Caco-2 (cell line): ENCODE results near the gene TNNI3K. TPM values are rescaled to one million over a fixed set of nuclear protein-coding genes. Genes with fewer than 3 reads are reported as not detected.

Source experiments
- BruUV-seq: library from RNA; stranded (reverse); fragments of 400-500 nt; replicated peaks from 2 replicates; lab custom pipeline; 2021; lab: Mats Ljungman, UMichigan
- CTCF ChIA-PET: fragments of 300-600 bp; sonication (Branson Sonifier 250); formaldehyde crosslinking; loops from one replicate; lab custom pipeline; 2022; ENCODE audit warnings: antibody characterized with exemption; lab: Charles Lee
- POLR2A ChIA-PET: fragments of 300-600 bp; sonication (Branson Sonifier 250); formaldehyde crosslinking; loops from one replicate; lab custom pipeline; 2022; ENCODE audit warnings: antibody characterized with exemption; lab: Charles Lee
- DNase-seq, 2 experiments: peaks; one replicate each; pipeline versions ENCODE4 v3.0.0 to v3.0.0-alpha.2; 2020 to 2022
- H3K27me3 ChIP-seq: replicated peaks from 2 replicates; pipeline ENCODE4 v1.6.0; 2011; ENCODE audit warnings: low read length; ENCODE audit not compliant: control insufficient read depth, insufficient read depth
- H3K36me3 ChIP-seq: 2 replicates; pipeline ENCODE4 v1.5.1; 2011; ENCODE audit warnings: low read length; ENCODE audit not compliant: control insufficient read depth, insufficient read depth
- H3K4me1 ChIP-seq: fragments of 250-450 bp; sonication (Bioruptor Pico); 2 replicates; pipeline ENCODE4 v1.5.1; 2020; ENCODE audit warnings: mild to moderate bottlenecking
- H3K4me3 ChIP-seq: 2 replicates; pipeline ENCODE4 v1.5.1; 2011; ENCODE audit warnings: low read depth, mild to moderate bottlenecking, control low read depth, low read length
- H3K9me3 ChIP-seq: fragments of 250-450 bp; sonication (Bioruptor Pico); 2 replicates; pipeline ENCODE4 v1.5.1; 2020; ENCODE audit warnings: mild to moderate bottlenecking, moderate library complexity
- H3K27ac Mint-ChIP-seq: one replicate; pipeline ENCODE4 v1.8.0; 2022; ENCODE audit warnings: mixed read lengths; ENCODE audit not compliant: unreplicated experiment
- H3K27me3 Mint-ChIP-seq: one replicate; pipeline ENCODE4 v1.8.0; 2022; ENCODE audit warnings: mixed read lengths; ENCODE audit not compliant: insufficient read depth, unreplicated experiment
- H3K36me3 Mint-ChIP-seq: one replicate; pipeline ENCODE4 v1.8.0; 2022; ENCODE audit warnings: mild to moderate bottlenecking, mixed read lengths; ENCODE audit not compliant: insufficient read depth, unreplicated experiment
- H3K4me1 Mint-ChIP-seq: one replicate; pipeline ENCODE4 v1.8.0; 2022; ENCODE audit warnings: low read depth, mixed read lengths; ENCODE audit not compliant: unreplicated experiment
- H3K4me3 Mint-ChIP-seq: one replicate; pipeline ENCODE4 v1.8.0; 2022; ENCODE audit warnings: mild to moderate bottlenecking, moderate library complexity, mixed read lengths; ENCODE audit not compliant: unreplicated experiment
- H3K9me3 Mint-ChIP-seq: one replicate; pipeline ENCODE4 v1.8.0; 2022; ENCODE audit warnings: mixed read lengths; ENCODE audit not compliant: unreplicated experiment
- intact Hi-C: fragments of 100-400 bp; cut with micrococcal nuclease; formaldehyde crosslinking; loops from one replicate; pipeline ENCODE4 v1.10.0; 2022; ENCODE audit not compliant: unreplicated experiment
- total RNA-seq: library from RNA; stranded (reverse); gene quantifications from 2 replicates; pipeline ENCODE4 v1.2.3, GENCODE V29; 2022
- TF ChIP-seq, protein P1 (sequence below), 2 experiments: fragments of 200-600 bp in 1 of 2; IDR thresholded peaks; 1 replicate in 1 of 2; 2 replicates in 1 of 2; pipeline versions ENCODE4 v1.5.1 to v1.8.0; 2011 to 2022; ENCODE audit warnings: antibody characterized with exemption in 1 of 2, control low read depth in 1 of 2, inconsistent platforms in 1 of 2, low read depth in 1 of 2, low read length in 1 of 2, mild to moderate bottlenecking in 1 of 2, moderate library complexity in 1 of 2; ENCODE audit not compliant: insufficient read depth in 1 of 2, severe bottlenecking in 1 of 2, unreplicated experiment in 1 of 2

Gene TNNI3K
- total RNA-seq, 1 experiment from 2014 or later: not detected

DNA sequence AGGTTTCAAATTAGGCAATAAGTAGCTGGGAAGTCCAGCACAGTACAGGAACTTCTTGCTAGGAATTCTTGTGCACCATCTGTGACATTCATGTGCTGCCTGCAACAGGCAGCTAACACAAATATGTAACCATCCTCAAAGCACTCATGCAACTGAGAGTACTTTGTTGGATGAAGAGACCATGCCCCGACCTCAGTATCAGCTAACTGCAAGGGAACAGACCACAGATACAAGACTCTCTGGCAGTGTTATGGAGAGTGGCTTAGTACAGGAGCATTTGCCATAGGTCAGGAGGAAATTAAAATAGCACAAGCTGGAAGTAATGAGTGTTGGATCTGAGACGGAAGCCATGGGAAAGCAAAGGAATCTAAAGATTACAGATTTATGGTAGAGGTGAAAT is 153.7 kb downstream of the TNNI3K start:
- TF ChIP-seq, protein P1, sequence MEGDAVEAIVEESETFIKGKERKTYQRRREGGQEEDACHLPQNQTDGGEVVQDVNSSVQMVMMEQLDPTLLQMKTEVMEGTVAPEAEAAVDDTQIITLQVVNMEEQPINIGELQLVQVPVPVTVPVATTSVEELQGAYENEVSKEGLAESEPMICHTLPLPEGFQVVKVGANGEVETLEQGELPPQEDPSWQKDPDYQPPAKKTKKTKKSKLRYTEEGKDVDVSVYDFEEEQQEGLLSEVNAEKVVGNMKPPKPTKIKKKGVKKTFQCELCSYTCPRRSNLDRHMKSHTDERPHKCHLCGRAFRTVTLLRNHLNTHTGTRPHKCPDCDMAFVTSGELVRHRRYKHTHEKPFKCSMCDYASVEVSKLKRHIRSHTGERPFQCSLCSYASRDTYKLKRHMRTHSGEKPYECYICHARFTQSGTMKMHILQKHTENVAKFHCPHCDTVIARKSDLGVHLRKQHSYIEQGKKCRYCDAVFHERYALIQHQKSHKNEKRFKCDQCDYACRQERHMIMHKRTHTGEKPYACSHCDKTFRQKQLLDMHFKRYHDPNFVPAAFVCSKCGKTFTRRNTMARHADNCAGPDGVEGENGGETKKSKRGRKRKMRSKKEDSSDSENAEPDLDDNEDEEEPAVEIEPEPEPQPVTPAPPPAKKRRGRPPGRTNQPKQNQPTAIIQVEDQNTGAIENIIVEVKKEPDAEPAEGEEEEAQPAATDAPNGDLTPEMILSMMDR (IDR thresholded peaks at IDR 0.05; ENCODE audit: insufficient read depth in 1 of 2, low read depth in 1 of 2, low read length in 1 of 2, severe bottlenecking in 1 of 2, unreplicated experiment in 1 of 2): no peak

DNA sequence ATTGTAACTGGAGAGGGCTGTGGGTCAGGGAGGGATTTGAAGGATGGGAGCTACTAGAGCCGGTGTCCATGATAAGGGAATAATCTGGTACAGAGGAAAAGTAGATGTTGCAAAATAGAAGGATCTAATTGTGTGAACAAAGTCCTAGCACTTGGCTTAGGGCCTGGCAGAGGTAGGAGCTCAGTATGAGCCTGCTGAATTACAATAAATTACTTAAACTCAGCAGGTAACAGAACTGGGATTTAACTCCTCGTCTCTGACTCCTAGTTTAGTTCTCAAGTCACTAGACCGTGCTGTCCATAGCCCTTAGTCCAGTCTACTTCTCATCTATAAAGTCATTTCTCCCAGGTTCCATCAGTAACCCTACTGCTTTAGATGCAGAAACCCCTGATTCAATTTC is 157.0 kb downstream of the TNNI3K start:
- POLR2A ChIA-PET: no interaction called here
- Mint-ChIP-seq H3K36me3 (no peaks in the 10 kb centered on the region), H3K4me1 (no peaks in the 10 kb centered on the region), H3K27me3 (peaks cover 9% of the 10 kb centered on the region), H3K9me3 (no peaks in the 10 kb centered on the region), H3K27ac (no peak overlapping the region), H3K4me3 (no peak overlapping the region)
- BruUV-seq: no TSS peak
- no peaks in the 10 kb centered on the region for H3K36me3 ChIP-seq
- H3K27me3 ChIP-seq: no peaks in the 10 kb centered on the region
- H3K4me3 ChIP-seq: no peak overlapping the region
- TF ChIP-seq, protein P1 (IDR thresholded peaks at IDR 0.05; ENCODE audit: insufficient read depth in 1 of 2, low read depth in 1 of 2, low read length in 1 of 2, severe bottlenecking in 1 of 2, unreplicated experiment in 1 of 2): no peak
- no peaks in the 10 kb centered on the region for H3K9me3 ChIP-seq
- no peak for DNase-seq
- no peaks in the 10 kb centered on the region for H3K4me1 ChIP-seq
- CTCF ChIA-PET: no interaction called here
- intact Hi-C loops: no loop called here

More for the DNA sequence above, 153.7 kb downstream of the TNNI3K start:
- ChIA-PET POLR2A (no interaction called here), CTCF (no interaction called here)
- H3K27me3 Mint-ChIP-seq: peaks cover 6% of the 10 kb centered on the region
- H3K9me3 ChIP-seq: no peaks in the 10 kb centered on the region
- H3K4me3 Mint-ChIP-seq: no peak overlapping the region
- H3K36me3 Mint-ChIP-seq: no peaks in the 10 kb centered on the region
- H3K27me3 ChIP-seq: no peaks in the 10 kb centered on the region
- no TSS peak for BruUV-seq
- intact Hi-C loops: no loop called here
- no peaks in the 10 kb centered on the region for H3K4me1 ChIP-seq
- H3K36me3 ChIP-seq: no peaks in the 10 kb centered on the region
- no peak for DNase-seq
- no peak overlapping the region for H3K4me3 ChIP-seq
- no peaks in the 10 kb centered on the region for H3K4me1 Mint-ChIP-seq
- H3K9me3 Mint-ChIP-seq: no peaks in the 10 kb centered on the region
- H3K27ac Mint-ChIP-seq: no peak overlapping the region

DNA sequence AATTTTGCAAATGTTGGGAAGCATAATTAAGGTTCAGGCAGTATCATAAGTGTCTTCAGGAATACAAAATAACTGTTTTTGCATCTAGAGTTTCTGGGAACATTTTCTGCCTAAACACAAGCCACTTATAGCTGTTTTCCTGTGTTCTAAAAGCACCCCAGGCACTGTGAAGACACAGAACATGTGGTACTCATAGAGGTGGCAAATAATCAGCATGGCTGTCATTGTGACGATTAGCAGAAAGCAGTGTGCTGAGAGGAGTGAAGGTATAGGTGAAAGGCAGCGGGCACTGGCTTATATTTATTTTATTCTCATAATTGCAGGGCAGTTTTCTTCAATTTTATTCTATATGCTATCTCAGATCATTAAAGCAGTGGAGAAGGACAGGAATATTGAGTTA is 157.7 kb downstream of the TNNI3K start:
- Mint-ChIP-seq H3K4me3 (no peak overlapping the region), H3K4me1 (no peaks in the 10 kb centered on the region), H3K27ac (no peak overlapping the region), H3K36me3 (no peaks in the 10 kb centered on the region), H3K9me3 (no peaks in the 10 kb centered on the region), H3K27me3 (peaks cover 9% of the 10 kb centered on the region)
- DNase-seq: no peak
- BruUV-seq: no TSS peak
- H3K4me1 ChIP-seq: no peaks in the 10 kb centered on the region
- H3K4me3 ChIP-seq: no peak overlapping the region
- no peaks in the 10 kb centered on the region for H3K9me3 ChIP-seq
- H3K27me3 ChIP-seq: no peaks in the 10 kb centered on the region
- CTCF ChIA-PET: no interaction called here
- POLR2A ChIA-PET: no interaction called here
- TF ChIP-seq, protein P1 (IDR thresholded peaks at IDR 0.05; ENCODE audit: insufficient read depth in 1 of 2, low read depth in 1 of 2, low read length in 1 of 2, severe bottlenecking in 1 of 2, unreplicated experiment in 1 of 2): no peak
- intact Hi-C loops: no loop called here
- no peaks in the 10 kb centered on the region for H3K36me3 ChIP-seq
